ENCODE results near the gene POTEG. TPM values are rescaled to one million over a fixed set of nuclear protein-coding genes. Genes with fewer than 3 reads are reported as not detected.
"Not testable (repeated sequence)": the region's sequence is repeated elsewhere in the genome, so short reads cannot be mapped to it uniquely, and the experiment has no call there.

POTEG gene
- total RNA-seq, 2 experiments from 2014 or later, result not detected

- not testable (repeated sequence) for H3K4me1 Mint-ChIP-seq (ENCODE audit: low read depth); H3K27ac Mint-ChIP-seq
Measured at GRCh38 chr14:19437126-19437443, 2.9 kb upstream of the POTEG start.

GRCh38 chr14:19436311-19437125 lies 2.4 kb upstream of the POTEG start:
- H3K36me3 Mint-ChIP-seq (ENCODE audit: low read depth); H3K36me3 ChIP-seq (ENCODE audit: insufficient read depth, low read length); intact Hi-C loops (cut with DNase I, micrococcal nuclease); H3K27me3 Mint-ChIP-seq; H3K4me3 ChIP-seq (ENCODE audit: low read length); H3K4me3 Mint-ChIP-seq; POLR2A ChIA-PET; H3K4me1 Mint-ChIP-seq (ENCODE audit: low read depth); H3K27ac ChIP-seq (ENCODE audit: low read depth in 1 of 2, low read length in 2 of 2); CTCF ChIA-PET; DNase-seq; H3K4me1 ChIP-seq (ENCODE audit: insufficient read depth, low read length); H3K9me3 Mint-ChIP-seq; H3K27ac Mint-ChIP-seq; H3K9me3 ChIP-seq (ENCODE audit: control insufficient read depth in 1 of 2, insufficient read depth in 1 of 2, low read length in 2 of 2); H3K27me3 ChIP-seq (ENCODE audit: control insufficient read depth in 1 of 2, insufficient read depth in 2 of 2, low read length in 2 of 2); ATAC-seq (ENCODE audit: poor library complexity): not testable (repeated sequence)

More at GRCh38 chr14:19437126-19437443, 2.9 kb upstream of the POTEG start:
- H3K4me3 ChIP-seq (ENCODE audit: low read length); intact Hi-C loops (cut with DNase I, micrococcal nuclease); H3K9me3 ChIP-seq (ENCODE audit: control insufficient read depth in 1 of 2, insufficient read depth in 1 of 2, low read length in 2 of 2); CTCF ChIA-PET; H3K27me3 Mint-ChIP-seq; POLR2A ChIA-PET; H3K36me3 Mint-ChIP-seq (ENCODE audit: low read depth); ATAC-seq (ENCODE audit: poor library complexity); H3K4me1 ChIP-seq (ENCODE audit: insufficient read depth, low read length); H3K4me3 Mint-ChIP-seq; H3K36me3 ChIP-seq (ENCODE audit: insufficient read depth, low read length); DNase-seq; H3K27ac ChIP-seq (ENCODE audit: low read depth in 1 of 2, low read length in 2 of 2); H3K9me3 Mint-ChIP-seq; H3K27me3 ChIP-seq (ENCODE audit: control insufficient read depth in 1 of 2, insufficient read depth in 2 of 2, low read length in 2 of 2): not testable (repeated sequence)

GRCh38 chr14:19435852-19436251 lies 1.7 kb upstream of the POTEG start:
- DNase-seq; H3K4me1 Mint-ChIP-seq (ENCODE audit: low read depth); H3K4me1 ChIP-seq (ENCODE audit: insufficient read depth, low read length); H3K9me3 ChIP-seq (ENCODE audit: control insufficient read depth in 1 of 2, insufficient read depth in 1 of 2, low read length in 2 of 2); intact Hi-C loops (cut with DNase I, micrococcal nuclease); H3K27ac Mint-ChIP-seq; H3K27ac ChIP-seq (ENCODE audit: low read depth in 1 of 2, low read length in 2 of 2); ATAC-seq (ENCODE audit: poor library complexity); H3K27me3 Mint-ChIP-seq; H3K4me3 Mint-ChIP-seq; H3K36me3 Mint-ChIP-seq (ENCODE audit: low read depth); CTCF ChIA-PET; POLR2A ChIA-PET; H3K36me3 ChIP-seq (ENCODE audit: insufficient read depth, low read length); H3K4me3 ChIP-seq (ENCODE audit: low read length); H3K27me3 ChIP-seq (ENCODE audit: control insufficient read depth in 1 of 2, insufficient read depth in 2 of 2, low read length in 2 of 2); H3K9me3 Mint-ChIP-seq: not testable (repeated sequence)

GRCh38 chr14:19434891-19435290 lies 750 bp upstream of the POTEG start:
- H3K4me1 Mint-ChIP-seq (ENCODE audit: low read depth); H3K27ac ChIP-seq (ENCODE audit: low read depth in 1 of 2, low read length in 2 of 2); H3K27me3 ChIP-seq (ENCODE audit: control insufficient read depth in 1 of 2, insufficient read depth in 2 of 2, low read length in 2 of 2); H3K36me3 ChIP-seq (ENCODE audit: insufficient read depth, low read length); DNase-seq; intact Hi-C loops (cut with DNase I, micrococcal nuclease); H3K27me3 Mint-ChIP-seq; CTCF ChIA-PET; H3K36me3 Mint-ChIP-seq (ENCODE audit: low read depth); H3K4me1 ChIP-seq (ENCODE audit: insufficient read depth, low read length); POLR2A ChIA-PET; H3K4me3 ChIP-seq (ENCODE audit: low read length); ATAC-seq (ENCODE audit: poor library complexity); H3K27ac Mint-ChIP-seq; H3K4me3 Mint-ChIP-seq; H3K9me3 Mint-ChIP-seq; H3K9me3 ChIP-seq (ENCODE audit: control insufficient read depth in 1 of 2, insufficient read depth in 1 of 2, low read length in 2 of 2): not testable (repeated sequence)

- H3K4me1 ChIP-seq (ENCODE audit: insufficient read depth, low read length); H3K4me3 ChIP-seq (ENCODE audit: low read length); POLR2A ChIA-PET; CTCF ChIA-PET; H3K36me3 Mint-ChIP-seq (ENCODE audit: low read depth); intact Hi-C loops (cut with DNase I, micrococcal nuclease); DNase-seq; H3K36me3 ChIP-seq (ENCODE audit: insufficient read depth, low read length); H3K9me3 ChIP-seq (ENCODE audit: control insufficient read depth in 1 of 2, insufficient read depth in 1 of 2, low read length in 2 of 2); H3K27ac ChIP-seq (ENCODE audit: low read depth in 1 of 2, low read length in 2 of 2); H3K27me3 Mint-ChIP-seq; H3K27me3 ChIP-seq (ENCODE audit: control insufficient read depth in 1 of 2, insufficient read depth in 2 of 2, low read length in 2 of 2); H3K9me3 Mint-ChIP-seq; H3K4me1 Mint-ChIP-seq (ENCODE audit: low read depth); H3K27ac Mint-ChIP-seq; ATAC-seq (ENCODE audit: poor library complexity); H3K4me3 Mint-ChIP-seq: not testable (repeated sequence)
Measured at GRCh38 chr14:19433765-19434164, 376 bp downstream of the POTEG start.

GRCh38 chr14:19408519-19408918 lies 25.6 kb downstream of the POTEG start:
- H3K27ac Mint-ChIP-seq; H3K4me1 Mint-ChIP-seq (ENCODE audit: low read depth); intact Hi-C loops (cut with DNase I, micrococcal nuclease); CTCF ChIA-PET; H3K4me3 ChIP-seq (ENCODE audit: low read length); ATAC-seq (ENCODE audit: poor library complexity); H3K27me3 Mint-ChIP-seq; H3K9me3 Mint-ChIP-seq; H3K9me3 ChIP-seq (ENCODE audit: control insufficient read depth in 1 of 2, insufficient read depth in 1 of 2, low read length in 2 of 2); H3K27me3 ChIP-seq (ENCODE audit: control insufficient read depth in 1 of 2, insufficient read depth in 2 of 2, low read length in 2 of 2); H3K36me3 ChIP-seq (ENCODE audit: insufficient read depth, low read length); H3K4me3 Mint-ChIP-seq; H3K36me3 Mint-ChIP-seq (ENCODE audit: low read depth); H3K4me1 ChIP-seq (ENCODE audit: insufficient read depth, low read length); POLR2A ChIA-PET; H3K27ac ChIP-seq (ENCODE audit: low read depth in 1 of 2, low read length in 2 of 2): not testable (repeated sequence)
- DNase-seq, result peak in 1 of 14 experiments; percentile 26

- H3K9me3 ChIP-seq (ENCODE audit: control insufficient read depth in 1 of 2, insufficient read depth in 1 of 2, low read length in 2 of 2); ATAC-seq (ENCODE audit: poor library complexity); H3K4me1 ChIP-seq (ENCODE audit: insufficient read depth, low read length); H3K36me3 Mint-ChIP-seq (ENCODE audit: low read depth); H3K27me3 ChIP-seq (ENCODE audit: control insufficient read depth in 1 of 2, insufficient read depth in 2 of 2, low read length in 2 of 2); H3K9me3 Mint-ChIP-seq; H3K27ac Mint-ChIP-seq; POLR2A ChIA-PET; DNase-seq; H3K4me1 Mint-ChIP-seq (ENCODE audit: low read depth); H3K36me3 ChIP-seq (ENCODE audit: insufficient read depth, low read length); H3K4me3 ChIP-seq (ENCODE audit: low read length); H3K27ac ChIP-seq (ENCODE audit: low read depth in 1 of 2, low read length in 2 of 2); intact Hi-C loops (cut with DNase I, micrococcal nuclease); H3K27me3 Mint-ChIP-seq; CTCF ChIA-PET; H3K4me3 Mint-ChIP-seq: not testable (repeated sequence)
Measured at GRCh38 chr14:19402097-19402496, 32.0 kb downstream of the POTEG start.

All from CD4-positive, alpha-beta T cell (primary cell).